NCI-H1436 treated with DMSO at 0.1 percent for 48 hours (cell line): ENCODE measurements around the gene NPBWR2.

Experiments used
- DNase-seq: peaks from one replicate; lab custom pipeline; 2025; lab: John Stamatoyannopoulos, UW

NPBWR2 gene

GRCh38 chr20:64072498-64073063 is 34.8 kb downstream of the NPBWR2 start:
- no peak for DNase-seq

GRCh38 chr20:64071341-64072332 is 35.7 kb downstream of the NPBWR2 start:
- DNase-seq, result no peak

GRCh38 chr20:64070244-64070993 is 36.9 kb downstream of the NPBWR2 start:
- no peak for DNase-seq

DNA sequence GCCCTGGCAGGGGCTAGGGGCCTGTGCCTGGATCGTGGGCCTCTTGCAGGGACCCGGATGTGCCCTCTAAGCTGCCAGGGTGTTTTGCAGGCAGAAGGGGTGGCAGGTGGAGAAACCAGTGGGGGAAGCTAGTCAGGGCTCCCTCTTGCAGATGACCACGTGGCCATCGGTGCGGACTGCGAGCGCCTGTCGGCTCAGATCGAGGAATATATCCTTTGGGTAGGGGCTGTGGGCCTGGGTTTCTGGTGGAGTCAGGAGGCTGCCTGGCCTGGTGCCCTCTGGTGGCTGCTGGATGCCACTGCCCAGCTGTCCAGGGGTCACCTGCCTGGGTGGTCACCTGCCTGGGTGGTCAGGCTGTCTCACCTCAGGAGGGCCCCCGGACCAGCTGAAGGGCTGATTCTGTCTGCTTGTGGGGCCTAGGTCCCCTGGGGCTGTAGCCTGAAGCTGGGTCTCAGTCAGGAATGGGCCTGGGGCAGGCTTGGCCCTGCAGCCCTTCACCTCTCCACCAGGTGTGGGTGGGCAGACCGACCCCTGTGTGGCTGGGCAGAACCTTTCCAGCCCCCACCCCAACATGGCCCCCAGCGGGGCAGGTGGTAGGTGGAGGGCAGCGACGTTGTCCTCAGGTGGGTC is 37.6 kb downstream of the NPBWR2 start:
- no peak for DNase-seq

DNA sequence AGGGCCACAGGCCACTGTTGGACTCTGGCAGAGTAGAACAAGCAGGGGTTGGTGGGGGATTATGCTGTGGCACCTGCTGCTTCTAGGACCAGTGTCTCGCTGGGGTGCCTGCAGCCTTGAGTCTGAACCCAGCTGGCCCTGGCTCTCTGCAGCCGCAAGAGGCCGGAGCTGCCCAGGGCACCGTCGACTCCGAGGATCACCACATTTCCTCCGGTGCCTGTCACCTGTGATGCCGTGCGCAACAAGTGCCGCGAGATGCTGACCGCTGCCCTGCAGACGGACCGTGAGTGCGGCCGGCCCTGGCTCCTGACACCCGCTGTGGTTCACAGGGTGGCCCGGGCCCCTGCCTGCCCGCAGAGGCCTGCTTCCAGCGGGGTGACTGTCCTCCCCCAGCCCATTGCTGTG is 38.2 kb downstream of the NPBWR2 start:
- DNase-seq, result no peak

DNA sequence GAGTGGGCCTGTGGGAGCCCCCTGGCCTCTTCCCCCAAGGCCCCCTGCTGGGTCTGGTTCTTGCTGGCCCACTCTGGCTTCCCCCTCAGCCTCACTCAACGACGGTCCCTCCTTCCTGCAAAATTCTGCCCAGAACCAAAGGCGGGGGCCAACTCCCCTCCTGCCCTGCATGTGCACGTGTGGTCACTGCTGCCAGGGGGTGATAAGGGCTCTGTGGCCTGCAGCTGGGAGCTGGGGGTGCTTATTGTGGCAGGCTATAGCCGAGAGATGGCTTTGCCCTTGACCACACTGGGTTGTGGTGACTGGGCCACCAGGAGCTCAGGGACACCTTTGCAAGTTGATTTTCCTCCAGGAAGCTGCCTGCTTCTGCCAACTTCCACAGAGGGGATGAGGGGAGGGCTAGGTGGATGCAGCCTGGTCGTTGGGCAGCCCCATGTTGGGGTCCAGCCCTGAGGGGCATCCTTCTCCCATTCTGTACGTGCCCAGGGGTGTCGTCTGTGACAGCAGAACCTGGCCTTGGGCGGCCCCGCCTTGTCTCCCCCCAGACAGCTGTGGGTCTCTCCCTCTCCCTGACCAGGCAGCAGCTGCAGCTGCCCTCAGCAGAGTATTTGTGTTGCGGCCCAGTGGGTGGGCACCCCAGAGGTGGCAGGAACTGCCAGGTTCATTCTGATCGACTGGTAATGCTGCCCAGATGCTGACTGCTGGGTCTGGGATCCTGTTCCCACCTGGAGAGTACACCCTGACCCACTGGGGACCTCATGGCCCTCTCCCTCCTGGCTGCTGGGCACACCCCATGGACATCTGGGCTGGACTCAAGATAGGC is 38.8 kb downstream of the NPBWR2 start:
- no peak for DNase-seq

DNA sequence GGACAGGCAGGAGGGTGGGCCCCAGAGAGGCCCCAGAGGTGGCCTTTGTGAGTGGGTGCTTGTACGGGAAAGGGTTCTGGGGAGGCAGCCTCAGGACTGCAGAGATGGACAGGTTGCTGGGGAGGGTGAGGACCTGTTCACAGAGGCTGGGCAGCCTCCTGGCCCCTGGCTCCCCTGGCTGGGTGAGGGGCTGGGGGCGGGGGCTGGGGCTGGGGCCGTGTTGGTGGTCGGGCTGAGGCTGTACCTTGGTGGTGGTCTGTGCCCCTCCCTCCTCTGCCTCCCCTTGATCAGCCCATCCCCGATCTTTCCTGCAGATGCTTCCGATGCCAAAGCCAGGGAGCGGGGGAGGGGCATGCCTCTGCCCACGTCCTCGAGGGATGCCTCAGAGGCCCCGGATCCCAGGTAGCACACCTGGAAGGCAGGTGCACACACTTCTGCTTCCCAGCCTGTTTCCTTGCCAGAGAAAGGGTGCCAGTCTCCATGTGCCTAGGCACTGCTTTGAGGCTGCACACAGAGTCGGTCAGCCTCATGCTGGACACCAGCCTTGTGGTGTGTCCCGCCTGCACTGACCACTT is 39.5 kb downstream of the NPBWR2 start:
- DNase-seq, result no peak

- DNase-seq, result no peak
Observed at GRCh38 chr20:64067005-64067632, 40.2 kb downstream of the NPBWR2 start.

DNA sequence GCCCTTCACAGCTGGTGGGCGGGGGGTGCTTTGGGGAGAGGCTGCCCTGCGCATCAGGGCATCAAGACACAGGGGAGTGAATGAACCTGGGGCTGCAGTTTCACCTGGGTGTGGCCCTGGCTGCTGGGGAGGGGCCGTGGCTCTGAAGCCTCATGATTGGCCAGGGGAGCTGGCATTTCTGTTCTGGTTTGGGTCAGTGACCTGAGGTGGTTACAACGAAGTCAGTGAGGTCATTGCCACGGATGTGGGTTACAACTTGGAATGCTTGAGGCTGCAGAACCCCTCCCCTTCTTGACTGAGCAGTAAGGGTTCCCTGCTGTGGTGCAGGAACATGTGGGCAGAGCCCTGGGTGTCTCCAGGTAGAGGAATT is 41.4 kb downstream of the NPBWR2 start:
- DNase-seq, result no peak

- no peak for DNase-seq
Observed at GRCh38 chr20:64065062-64065973, 42.0 kb downstream of the NPBWR2 start.

DNA sequence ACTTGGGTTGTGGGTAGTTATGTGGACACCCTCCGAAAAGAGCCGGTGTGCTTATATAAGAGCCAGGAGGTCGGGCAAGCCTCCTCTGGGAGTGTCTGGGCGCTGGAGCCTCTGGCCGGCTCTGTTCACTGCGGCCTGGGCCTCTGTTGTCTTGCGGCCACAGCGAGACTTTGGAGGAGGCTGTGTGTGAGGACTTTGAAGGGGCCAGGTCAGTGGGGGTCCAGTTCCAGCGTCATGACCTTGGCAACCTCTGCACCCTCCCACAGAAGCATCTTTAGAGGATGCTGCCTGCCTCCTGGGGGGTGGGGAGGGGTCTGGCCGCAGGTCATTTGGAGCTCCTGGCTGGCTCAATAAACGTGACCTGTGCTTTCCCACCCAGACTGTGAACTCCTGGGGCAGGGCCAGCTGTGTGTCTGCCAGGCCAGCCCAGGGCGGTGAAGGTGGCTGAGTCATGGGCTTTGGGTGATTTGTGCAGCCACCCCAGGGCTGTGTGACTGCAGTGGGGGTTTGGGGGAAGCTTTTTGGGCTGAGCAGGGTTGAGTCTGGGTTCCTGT is 43.1 kb downstream of the NPBWR2 start:
- DNase-seq, result no peak

DNA sequence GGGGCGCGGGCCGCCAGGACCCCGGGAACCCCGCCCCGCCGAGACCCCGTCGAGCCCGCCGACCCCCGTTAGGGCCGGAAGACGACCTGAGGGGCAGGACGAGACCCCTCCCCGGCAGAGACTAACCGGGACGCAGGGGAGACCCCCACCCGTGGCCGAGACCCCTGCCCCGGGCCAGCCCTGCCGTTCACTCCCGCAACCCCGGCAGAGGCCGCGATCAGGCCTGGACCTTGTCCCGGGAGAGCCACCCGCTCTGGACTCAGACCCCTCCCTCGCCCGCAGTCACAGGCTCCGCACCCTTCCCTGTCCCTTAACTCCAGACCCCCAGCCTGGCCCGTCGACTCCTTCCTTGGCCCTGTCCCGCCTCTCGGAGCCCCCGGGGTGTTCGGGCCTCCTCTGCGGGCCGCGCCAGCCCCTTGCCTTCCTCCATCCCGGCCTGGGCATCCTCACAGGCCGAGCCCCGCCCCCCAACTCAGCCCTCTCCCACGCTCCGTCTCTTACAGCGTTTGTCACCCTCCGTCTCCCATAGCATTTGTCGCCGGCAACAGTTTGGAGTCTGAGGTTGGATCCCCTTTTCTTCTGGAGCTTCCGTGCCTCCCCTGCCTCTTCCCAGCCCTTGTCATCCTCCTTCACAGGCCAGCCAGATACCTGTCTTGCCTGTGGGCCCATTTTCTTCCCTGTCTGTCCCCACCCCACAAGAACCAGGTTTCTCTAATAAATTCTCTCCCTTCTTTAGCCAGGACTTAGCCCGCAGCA is 43.8 kb downstream of the NPBWR2 start:
- no peak for DNase-seq

DNA sequence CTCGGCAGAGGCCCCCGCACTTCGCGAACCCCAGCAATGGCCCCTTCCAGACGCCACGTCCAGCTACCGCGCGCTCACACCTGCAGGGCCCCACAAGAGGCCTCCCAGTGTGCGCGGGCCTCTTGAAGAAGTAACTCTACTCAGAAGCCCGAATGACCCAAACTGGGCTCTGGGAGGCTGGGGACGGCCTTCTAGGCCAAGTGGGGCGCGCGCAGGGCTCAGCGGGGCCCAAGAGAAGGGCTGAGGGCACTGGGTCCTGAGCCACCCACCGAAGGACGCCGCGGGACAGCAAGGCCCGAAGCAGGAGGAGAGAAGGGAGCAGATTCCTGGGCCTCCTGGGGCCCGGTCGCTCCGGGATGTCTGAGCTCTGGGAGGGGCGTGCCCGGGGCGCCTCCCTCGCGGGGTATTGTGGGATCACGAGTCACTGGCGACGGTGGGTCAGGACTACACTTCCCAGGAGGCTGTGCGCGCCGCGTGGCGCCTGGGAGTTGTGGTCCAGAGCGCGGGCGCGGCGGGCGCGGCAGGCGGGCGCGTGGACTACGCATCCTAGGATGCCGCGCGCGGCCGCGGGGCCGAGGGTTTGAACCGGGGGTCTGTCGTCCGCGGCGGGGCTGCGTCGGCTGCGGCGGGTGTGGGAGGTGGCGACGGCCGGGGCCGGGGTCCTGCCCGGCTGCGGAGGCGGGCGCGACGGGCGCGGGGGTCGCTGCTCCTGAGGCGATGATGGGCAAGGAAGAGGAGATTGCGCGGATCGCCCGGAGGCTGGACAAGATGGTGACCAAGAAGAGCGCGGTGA is 44.6 kb downstream of the NPBWR2 start, which contains the start of gene TCEA2:
TSS of gene TCEA2 (plus strand) at position 603 of the 793 bp plus-strand sequence. CDS start at position 718, 115 bp downstream.
- peak; percentile 60 for DNase-seq

GRCh38 chr20:64062276-64062595 is 45.1 kb downstream of the NPBWR2 start:
- no peak for DNase-seq

DNA sequence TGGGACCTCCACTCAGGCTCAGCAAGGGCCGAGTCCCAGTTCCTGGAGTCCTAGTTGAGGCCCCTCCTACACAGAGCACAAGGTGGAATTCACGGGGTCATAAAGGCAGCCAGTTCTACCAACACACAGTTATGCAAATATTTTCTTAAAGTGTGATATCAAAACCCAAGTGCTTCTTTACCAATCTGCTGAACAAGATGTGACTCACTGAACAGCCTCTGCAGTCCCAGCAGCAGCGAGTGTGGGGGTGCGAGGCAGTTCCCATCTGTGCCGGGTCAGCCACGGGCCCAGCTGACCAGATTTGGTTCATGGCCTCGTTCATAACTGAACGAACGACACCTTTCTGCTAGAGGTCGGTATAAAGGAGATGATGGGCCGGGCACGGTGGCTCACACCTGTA is 48.8 kb downstream of the NPBWR2 start:
- DNase-seq, result no peak

- DNase-seq, result no peak
Observed at GRCh38 chr20:64057628-64058498, 49.5 kb downstream of the NPBWR2 start.
